ENCODE measurements around the gene SLC48A1.

SLC48A1 gene

DNA sequence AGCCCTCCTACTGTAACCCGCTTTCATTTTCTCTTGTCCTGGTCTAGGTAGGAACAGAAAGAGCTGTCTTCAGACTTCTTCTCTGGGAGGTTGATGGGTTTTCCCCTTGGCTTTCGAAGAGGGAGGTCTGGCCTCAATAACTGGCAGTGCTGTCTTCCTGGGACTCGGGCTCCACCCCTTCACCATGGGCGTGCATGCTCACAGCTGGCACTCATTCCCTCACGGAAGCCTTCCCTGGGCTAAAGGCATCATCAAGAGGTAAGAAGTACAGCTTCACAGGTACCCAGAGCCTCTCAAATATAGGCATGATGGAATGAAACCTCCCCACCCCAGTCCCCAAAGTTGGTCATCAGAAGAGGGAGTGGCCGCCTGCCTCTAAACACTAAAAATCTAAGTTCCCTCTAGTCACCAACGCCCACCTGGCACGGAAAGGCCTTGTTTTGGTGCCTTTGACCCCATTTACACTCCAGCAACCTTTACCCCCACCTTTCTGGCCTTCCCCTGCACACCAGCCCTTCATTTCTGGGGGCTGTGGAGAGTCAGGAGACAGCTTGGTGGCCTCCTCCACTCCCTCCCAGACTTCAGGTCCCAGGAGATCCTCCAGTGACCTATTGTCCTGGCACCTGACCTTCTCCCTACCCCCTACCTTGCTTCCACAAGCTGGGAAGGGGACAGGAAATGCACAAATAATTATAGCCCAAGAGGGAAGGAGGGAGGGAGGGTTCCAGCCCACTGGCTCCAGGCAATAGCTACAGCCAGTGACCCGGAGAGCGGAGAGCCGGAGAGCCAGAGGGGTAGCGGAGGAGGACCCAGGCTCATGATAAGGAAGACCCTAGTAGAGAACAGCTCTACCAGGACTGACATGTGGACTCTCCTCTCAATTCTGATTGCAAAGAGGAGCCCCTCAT lies 17.1 kb upstream of the SLC48A1 start:
- no peak for DNase-seq (ENCODE audit: low read depth)
- no peak overlapping the region for H3K4me3 ChIP-seq (replicated peaks; ENCODE audit: low read depth, low read length)
- TF ChIP-seq, protein P1, sequence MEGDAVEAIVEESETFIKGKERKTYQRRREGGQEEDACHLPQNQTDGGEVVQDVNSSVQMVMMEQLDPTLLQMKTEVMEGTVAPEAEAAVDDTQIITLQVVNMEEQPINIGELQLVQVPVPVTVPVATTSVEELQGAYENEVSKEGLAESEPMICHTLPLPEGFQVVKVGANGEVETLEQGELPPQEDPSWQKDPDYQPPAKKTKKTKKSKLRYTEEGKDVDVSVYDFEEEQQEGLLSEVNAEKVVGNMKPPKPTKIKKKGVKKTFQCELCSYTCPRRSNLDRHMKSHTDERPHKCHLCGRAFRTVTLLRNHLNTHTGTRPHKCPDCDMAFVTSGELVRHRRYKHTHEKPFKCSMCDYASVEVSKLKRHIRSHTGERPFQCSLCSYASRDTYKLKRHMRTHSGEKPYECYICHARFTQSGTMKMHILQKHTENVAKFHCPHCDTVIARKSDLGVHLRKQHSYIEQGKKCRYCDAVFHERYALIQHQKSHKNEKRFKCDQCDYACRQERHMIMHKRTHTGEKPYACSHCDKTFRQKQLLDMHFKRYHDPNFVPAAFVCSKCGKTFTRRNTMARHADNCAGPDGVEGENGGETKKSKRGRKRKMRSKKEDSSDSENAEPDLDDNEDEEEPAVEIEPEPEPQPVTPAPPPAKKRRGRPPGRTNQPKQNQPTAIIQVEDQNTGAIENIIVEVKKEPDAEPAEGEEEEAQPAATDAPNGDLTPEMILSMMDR (IDR thresholded peaks at IDR 0.05; ENCODE audit: low read length, missing control alignments) = no peak

DNA sequence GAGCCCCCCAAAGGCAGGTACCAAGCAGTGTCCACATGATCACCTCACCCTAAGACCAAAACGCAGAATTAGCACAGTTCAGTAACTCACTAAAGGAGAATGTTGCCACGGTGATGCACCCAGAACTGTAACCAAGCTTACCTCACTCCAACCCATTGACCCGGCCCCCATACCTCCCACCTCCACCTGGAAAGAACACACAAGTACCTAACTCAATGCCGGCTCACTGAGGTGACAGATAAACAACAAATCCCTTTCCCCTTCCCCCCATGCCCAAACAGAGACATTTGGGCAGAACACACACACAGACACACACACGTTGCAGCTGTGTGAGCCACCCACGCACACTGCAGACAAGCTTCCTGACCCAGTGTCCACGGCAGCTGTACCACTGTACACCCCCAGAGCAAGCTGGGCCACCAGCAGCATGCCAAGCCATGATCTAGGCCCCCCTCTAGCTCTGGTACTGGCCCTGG lies 15.6 kb upstream of the SLC48A1 start:
- TF ChIP-seq, protein P1 (IDR thresholded peaks at IDR 0.05; ENCODE audit: low read length, missing control alignments) = no peak
- DNase-seq (ENCODE audit: low read depth) = no peak
- H3K4me3 ChIP-seq (replicated peaks; ENCODE audit: low read depth, low read length) = peak overlapping the region; percentile 58

DNA sequence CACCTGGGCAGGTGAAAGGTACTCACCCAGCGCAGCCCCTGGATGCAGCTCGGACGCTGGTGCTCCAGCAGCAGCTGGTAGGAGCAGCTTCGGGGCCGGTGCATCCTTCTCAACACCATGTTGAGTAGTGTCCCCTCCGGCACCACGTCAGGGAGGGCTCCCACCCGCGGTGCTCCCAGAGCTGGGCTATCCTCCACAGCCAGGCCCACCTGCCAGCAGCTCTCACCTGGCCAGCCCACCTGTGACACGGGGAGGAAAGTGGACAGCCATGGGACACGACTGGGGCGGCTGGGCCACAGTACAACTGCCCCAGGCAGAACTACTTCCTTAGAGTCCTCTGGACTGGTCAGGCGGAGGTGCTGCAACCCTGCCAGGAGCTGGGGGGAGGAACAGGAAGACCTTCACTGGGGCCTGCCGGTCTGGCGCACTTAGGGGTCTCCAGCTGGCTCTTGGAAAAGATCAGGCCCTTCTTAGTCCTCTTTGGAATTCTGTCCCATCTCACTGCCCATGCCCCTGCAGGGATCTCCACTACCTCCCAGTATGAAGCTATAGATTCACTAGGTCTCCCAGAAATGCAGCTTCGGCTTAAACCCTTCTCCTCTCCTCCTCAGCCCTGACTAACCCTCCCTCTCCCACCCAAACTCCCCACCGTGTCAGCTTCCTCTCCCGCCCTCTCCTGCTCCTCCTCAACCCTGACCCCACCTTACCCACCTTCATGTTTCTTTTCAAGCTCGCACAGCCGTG lies 15.0 kb upstream of the SLC48A1 start:
- no peak for DNase-seq (ENCODE audit: low read depth)
- H3K4me3 ChIP-seq (replicated peaks; ENCODE audit: low read depth, low read length) = peak overlapping the region; percentile 58
- TF ChIP-seq, protein P1 (IDR thresholded peaks at IDR 0.05; ENCODE audit: low read length, missing control alignments) = no peak

DNA sequence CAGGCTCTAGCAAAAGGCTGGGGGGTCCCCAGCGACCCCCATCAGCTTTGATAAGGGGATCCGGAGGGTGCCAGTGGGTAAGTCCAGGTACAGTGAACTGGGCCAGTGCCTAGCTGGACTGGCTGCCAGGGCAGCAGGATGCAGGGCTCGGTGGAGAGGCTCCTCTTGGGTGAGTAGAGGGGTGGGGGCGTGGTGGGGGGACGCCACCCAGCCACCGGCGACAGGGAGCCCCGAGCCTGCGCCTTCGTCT lies 14.5 kb upstream of the SLC48A1 start:
- peak overlapping the region; percentile 58 for H3K4me3 ChIP-seq (replicated peaks; ENCODE audit: low read depth, low read length)
- DNase-seq (ENCODE audit: low read depth) = no peak
- TF ChIP-seq, protein P1 (IDR thresholded peaks at IDR 0.05; ENCODE audit: low read length, missing control alignments) = no peak

DNA sequence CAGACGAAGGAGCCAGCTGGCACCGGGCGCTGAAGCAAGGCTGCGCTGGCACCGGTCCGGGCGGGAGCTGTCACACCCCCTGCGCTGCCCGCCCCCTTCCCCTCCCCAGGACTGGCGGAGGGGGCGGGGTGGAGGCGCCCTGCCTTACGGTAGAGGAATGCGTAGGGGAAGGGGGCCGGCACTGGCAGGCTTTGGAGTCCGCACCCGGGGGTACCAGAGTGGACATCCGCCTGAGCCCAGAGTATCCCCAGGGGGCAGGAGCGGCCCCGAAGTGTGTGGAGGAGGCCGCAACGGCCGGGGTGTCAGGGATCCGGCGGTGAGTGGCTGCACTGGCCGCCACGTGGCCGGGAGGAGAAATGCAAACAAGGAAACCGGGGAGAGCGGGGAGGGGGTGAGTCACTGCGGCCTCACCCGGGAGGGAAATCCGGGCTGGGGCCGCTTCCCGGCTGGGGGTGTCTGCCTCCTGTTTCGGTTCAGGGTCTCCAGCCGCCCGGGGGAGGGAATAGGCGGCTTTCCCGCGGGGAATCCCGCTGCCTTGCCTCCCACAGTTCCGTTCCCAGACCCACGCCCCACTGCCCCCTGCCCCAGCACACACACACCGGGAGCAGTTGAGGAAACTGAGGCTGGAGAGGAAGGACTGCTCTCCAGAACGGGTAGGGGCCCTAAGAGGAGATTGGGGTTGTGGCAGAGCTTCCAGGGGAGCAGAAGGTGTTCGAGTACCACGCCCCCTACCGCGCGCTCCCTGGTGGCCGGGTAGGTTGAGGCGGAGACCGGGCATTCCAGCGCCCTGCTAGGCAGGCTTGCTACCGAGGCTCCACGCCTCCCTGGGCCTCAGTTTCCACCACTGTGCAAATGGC lies 14.0 kb upstream of the SLC48A1 start, which contains the start of gene RAPGEF3:
Gene RAPGEF3 (minus strand): TSS at position 47 of the 857 bp plus-strand sequence. CDS start 324 bp downstream, outside the sequence.
- peak within 1 kb of the TSS; percentile 58 for H3K4me3 ChIP-seq (replicated peaks; ENCODE audit: low read depth, low read length)
- TF ChIP-seq, protein P1 (IDR thresholded peaks at IDR 0.05; ENCODE audit: low read length, missing control alignments) = peak; percentile 42
- peak; percentile 79 for DNase-seq (ENCODE audit: low read depth)

DNA sequence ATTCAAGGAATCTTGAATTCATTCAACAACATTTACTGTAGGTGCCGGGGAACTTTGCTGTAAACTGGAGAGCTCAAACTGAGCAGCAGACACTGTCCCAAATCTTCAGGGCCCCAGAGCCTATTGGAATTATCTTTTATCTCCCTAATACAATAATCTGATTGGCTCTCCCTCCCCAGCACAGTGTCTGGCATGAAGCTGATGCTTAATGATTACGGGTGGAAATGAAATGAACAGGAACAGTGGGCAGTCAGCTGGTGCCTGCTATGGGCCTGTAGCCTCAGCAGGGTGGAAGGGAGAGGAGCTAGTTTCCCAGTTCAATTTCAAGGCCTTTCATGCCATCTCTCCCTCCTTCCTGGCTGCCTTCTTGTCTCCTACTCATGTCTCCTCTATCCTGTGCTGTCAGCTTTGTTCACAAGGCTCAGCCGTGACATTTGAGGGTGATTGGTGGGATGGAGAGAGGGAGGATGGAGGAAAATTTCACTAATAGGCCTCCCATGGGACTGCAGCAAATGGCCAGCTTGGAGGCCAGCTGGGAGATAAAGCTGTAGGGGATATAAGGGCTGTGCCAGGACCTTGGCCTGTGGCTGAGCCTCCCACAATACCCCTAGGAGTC lies 10.1 kb upstream of the SLC48A1 start:
- TF ChIP-seq, protein P1 (IDR thresholded peaks at IDR 0.05; ENCODE audit: low read length, missing control alignments) = no peak
- no peak for DNase-seq (ENCODE audit: low read depth)
- H3K4me3 ChIP-seq (replicated peaks; ENCODE audit: low read depth, low read length) = no peak overlapping the region
